NCI-H446 (cell line): ENCODE data around the gene PRSS56.

Experiments
- DNase-seq, 2 experiments: peaks; one replicate each; lab custom pipeline; 2025; lab: John Stamatoyannopoulos, UW

PRSS56 gene

DNA sequence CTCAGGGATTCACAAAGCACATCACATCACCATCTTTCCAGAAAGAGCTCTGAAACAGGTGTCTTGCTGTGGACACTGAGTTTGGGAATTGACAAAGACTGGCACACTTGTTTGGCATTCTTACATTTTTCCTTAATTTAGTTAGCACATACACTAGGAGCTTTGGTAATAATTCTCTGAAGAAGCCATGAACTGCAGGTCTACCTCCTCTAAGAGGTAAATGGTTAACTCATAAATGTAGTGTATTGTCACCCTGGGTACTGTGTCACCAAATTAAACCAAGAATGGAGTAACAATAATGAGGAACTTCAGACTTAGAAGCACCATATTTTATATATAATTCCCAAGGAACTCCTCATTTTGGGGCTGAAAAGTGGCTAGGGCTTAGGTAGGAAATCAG, 52.9 kb downstream of the PRSS56 start:
- DNase-seq, result no peak

GRCh38 chr2:232573771-232574435, 53.7 kb downstream of the PRSS56 start:
- no peak for DNase-seq

DNA sequence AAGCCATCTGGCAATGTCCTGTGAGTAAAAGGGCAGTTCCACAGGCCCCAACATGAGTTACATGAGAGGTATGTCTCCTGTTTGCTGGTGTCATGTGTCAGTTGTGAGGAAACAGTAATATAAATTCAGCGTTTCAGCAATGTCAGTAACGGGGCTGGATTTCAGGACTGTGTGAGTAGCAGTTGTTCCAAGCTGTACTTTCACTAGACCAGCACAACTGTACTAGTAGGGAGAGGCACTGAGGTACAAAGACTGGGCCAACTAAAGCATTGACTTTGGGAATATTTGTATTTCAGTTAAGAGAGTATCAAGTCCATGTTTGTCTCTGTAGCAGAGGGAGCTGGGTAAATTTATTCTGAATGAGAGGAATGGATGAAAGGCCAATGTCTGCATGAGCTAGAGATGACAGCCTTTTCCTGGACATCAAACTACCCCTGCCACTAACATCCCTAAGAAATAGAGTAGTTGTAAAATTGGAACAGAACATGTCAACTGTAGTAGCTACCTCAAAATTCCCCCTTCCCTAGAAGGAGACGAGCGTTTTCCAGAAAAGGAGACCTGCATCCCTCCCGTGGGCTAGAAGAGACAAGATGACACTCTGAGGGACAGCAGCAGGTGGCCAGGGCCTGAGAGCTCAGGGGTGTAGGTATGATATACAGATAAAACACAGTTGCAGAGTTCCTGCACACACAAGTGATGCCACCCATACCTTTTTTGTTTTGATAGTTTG, 54.7 kb downstream of the PRSS56 start:
- DNase-seq, result no peak
